HG02678 (cell line): ENCODE data around the gene SH3YL1.
A peak's percentile ranks its signal among the peaks of the same experiment; 100 is the strongest.

Experiments used
- ATAC-seq: cut with Tn5 transposase; IDR thresholded peaks from one replicate; pipeline ENCODE4 v1.9.1; 2021; ENCODE audit warnings: mild to moderate bottlenecking, moderate library complexity; ENCODE audit not compliant: unreplicated experiment

The SH3YL1 gene, protein sequence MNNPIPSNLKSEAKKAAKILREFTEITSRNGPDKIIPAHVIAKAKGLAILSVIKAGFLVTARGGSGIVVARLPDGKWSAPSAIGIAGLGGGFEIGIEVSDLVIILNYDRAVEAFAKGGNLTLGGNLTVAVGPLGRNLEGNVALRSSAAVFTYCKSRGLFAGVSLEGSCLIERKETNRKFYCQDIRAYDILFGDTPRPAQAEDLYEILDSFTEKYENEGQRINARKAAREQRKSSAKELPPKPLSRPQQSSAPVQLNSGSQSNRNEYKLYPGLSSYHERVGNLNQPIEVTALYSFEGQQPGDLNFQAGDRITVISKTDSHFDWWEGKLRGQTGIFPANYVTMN

DNA sequence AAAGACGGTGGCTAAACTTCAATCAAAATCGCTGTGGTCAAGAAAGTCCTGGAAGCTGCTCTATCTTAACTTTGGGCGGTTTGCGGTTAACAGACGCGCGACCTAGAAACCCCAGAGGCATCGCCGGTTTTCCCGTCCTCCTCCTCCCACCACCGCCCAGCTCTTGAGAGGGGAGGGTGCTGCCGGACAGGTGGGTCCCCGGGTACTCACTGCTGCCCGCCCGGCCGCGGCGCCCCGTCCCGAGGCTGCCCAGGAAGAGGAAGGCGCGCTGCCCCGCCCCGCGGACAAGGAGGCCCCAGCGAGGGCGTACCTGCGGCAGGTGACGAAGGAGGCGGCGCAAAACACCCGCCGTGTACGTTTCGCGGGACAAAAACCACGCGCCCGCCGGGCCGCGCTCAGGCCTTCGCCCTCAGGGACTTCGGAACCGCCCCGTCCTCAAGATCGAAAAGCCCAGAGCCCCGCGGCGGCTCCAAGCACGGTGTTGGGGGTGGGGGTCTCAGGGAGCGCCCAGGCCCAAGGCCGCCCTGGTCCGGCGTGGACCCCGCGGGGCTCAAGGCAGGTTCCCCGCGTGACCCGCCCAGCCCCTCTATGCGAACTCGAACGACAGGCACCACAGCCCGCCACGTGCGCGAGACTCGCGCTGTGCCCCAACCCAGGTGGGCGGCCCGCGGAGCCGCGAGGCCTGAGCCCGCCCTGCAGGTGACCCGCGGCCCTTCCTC, at the start of gene SH3YL1:
SH3YL1 (minus strand) TSS at position 259 of the 719 bp plus-strand sequence; CDS start at position 211, 48 bp downstream.
- peak; percentile 25 for ATAC-seq

DNA sequence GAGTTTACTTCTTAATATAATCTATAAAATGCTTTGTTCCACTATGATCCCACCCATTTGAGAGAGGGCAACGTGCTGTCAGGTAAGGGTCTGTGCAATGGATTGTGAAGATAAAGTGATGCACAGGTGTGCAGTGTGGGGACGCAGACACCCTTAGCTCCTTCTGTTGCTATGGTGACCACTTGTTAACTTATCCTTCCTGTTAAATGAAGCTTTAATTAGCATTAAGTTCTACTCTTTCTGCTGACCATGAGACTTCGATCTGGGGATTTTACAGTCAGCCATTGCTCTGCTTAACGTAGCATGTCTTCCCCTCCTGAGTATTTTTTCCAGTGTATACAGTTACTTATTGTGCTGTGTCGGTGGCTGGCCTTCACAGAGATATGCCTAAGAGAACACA, 47.2 kb upstream of the SH3YL1 start:
- ATAC-seq = no peak

DNA sequence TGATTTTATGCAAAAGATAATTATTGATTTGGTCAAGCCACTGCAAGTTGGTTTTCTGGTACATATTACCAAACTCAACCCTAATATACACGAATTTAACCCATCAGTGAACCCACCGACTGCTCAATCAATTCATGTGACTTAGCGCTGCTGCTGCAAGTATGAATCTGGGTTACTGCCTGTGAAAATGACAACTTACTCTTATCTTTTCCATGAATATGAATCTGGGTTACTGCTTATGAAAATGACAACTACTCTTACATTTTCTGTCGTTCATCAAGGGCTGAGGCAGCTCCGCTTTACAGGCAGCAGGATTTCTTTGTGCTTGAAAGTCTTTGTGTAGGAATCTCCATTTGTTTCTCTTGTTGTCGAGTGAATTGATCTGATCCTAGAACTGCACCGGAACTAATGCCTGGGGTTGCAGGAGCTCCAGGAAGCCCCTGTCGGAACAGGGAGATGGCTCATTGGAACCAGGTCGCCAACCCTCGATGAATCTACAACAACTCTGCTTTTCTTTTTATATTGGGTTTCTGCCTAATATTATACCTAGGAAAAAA, 46.2 kb upstream of the SH3YL1 start:
- no peak for ATAC-seq

DNA sequence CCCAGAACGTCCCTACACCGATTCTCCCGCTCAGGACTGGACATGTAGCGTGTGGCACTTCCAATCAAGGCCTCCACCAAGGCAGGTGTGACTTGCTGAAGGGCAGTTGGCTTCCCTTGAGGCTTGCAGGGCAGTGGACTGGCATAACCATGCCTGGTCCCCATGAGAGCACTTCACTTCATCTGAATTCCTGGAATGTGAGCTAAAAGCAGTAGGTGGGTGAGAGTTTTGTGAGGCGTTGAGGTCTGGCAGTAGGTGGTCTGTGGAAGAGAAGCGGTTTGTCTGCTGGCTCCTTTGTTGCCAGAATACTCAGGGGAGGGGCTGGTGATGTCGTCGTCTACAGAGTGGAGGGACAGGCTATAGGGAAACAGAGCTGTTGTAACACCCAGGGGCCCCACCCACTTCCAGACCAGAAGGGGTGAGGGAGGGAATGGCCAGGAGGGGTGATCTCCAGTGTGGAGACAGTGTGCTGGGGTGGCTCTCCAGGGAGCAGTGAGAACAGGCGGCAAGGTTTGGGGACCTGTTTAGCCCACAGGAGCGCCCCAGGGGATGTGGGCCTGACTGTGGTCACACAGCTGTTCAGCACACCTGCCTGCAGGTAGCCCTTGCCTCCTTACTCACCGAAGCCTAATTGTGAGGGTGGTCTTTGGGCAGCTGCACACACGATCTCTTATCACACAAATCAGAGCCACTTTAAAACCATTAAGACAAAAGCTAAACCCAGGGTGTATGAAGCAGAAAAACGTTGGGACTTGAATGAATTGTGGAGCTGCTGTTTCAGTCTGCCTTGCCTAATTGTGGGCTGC, 45.5 kb upstream of the SH3YL1 start:
- ATAC-seq = no peak

DNA sequence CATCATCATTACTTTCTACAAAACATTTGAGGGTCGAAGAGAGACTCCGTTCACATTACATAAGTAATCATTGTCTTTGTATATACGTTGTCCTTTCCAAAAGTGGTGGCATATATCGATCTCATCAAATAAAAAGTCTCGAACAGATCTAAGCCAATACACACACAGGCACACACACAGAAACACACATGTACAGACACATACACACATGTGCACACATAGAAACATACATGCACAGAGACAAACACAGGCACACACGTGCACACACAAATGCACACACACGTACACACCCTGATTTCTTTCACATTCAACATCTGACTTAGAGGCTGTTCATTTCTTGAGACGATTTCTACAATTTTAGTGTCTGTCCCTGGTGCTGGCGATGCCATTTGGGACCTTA, 41.5 kb upstream of the SH3YL1 start:
- no peak for ATAC-seq

DNA sequence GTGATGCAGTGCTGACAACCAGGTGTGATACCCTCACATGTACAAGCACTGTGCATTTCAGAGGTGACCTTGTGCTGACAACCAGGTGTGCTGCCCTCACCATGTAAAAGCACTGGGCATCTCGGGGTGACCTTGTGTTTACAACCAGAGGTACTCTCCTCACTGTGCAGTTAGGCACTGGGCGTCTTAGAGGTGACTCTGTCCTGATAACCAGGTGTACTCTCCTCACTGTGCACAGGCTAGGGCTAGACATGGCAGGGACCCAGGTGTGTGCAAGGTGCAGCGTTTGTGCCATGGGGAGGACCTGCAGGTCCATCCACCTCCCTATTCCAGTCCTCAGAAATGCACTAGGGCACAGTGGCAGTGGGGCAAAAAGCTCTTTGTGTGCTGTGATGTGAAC, 32.5 kb upstream of the SH3YL1 start:
- ATAC-seq = no peak

DNA sequence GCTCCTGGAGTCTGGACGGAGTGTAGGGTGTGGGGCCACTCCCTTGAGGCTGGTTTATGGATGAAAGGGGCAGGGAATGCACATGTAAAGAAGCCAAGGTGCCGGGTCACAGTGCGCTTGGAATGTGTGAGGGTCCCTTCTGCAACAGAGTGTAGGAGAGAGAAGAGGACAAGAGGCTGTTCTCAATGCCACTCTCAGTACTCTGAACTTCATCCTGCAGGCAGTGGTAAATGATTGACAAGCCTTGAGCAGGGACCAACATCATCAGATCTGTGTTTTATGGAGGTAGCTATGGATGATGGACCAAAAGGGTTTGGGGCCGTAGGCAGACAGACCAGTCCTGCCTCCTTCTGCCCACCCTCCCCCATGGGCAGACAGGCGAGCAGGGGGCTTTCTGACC, 31.3 kb upstream of the SH3YL1 start:
- no peak for ATAC-seq

DNA sequence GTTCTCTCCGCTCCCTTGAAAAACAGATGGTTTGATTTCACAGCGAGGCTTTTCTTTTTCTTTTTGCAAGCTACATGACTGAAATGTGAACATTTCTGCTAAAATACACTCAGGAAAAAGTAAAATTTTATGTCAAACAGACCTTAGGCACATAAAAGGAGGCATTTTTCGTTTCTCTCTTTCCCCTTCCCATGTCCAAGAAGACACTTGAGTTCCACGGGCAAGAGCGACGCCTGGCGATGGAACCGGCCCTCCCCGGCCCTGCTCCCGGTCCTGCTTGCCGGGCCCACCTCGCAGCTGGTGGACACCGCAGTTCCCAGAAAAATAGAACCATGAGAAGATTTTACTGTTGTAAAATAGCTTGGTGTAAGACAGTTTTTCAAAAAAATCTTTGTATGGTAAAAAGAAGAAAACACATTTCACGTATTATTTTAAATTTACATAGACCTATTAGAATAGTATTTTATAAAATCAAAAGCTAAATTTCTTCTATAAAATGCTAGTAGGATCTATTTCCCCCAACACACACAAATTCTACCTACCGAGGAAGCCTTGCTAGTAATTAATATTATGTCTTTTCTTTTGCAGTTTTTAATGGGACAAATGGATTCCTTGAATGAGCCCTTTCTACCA, 26.4 kb upstream of the SH3YL1 start:
- ATAC-seq = no peak

DNA sequence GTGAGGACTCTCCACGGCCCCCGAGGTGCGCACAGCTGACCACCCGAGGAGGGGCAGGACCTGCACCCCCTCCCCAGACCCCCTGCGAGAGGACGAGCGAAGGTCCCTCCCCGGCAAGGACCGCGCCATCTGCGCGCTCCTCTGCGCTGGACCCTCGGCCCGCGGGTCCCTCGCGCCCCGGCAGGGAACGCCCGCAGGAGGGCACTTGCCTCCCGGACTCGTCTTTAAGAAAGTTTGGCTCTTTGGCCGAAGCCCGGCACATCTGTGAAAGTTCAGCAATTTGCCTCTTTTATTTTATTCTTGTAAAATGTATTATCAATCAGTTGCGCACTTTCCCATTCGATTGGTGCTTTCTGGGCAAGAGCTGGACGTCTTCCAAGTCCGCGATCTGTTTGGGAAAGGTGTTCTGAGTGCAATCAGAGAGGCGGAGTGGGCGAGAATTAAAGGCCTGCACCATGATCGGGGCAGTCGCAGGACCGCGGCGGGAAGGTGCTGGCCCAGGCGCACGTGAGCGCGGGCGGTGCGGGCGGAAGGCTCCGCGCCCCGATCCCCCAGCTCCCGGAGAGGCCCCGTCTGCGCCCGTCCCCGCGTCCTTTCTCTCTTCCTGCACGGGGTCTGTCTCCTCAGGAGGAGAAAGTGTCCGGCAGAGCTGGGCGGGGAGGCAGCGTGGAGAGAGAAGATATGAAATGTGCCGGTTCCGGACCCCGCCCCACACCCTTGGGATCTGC, 25.7 kb upstream of the SH3YL1 start:
- no peak for ATAC-seq

DNA sequence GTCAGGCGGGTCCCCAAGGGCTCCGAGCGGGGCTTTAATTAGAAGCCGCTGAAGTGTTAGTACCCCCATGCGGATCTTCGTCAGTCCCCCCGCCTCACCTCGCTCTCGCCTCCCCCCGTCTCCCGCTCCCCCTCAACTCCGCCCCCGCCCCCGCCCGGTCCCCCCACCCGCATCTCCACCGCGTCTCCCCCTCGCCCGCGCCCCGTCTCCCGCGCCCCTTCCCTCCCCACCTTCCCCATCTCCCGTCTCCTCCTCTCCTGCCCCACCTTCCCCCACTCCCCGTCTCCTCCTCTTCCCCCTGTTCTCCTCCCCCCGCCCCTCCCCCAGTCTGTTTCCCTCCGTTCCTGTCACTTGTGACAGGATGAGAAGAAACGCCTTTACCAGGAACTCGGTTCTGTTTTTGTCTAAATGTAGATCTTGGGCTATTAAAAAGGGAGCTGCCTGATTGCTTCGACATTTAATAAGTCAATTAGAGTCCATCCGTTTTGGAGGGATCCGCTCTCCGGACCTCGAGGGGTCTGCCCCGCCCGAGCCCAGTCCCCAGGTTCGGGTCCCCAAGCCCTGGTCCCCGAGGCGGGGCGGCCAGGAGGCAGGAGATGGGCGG, 25.0 kb upstream of the SH3YL1 start:
- ATAC-seq = no peak

DNA sequence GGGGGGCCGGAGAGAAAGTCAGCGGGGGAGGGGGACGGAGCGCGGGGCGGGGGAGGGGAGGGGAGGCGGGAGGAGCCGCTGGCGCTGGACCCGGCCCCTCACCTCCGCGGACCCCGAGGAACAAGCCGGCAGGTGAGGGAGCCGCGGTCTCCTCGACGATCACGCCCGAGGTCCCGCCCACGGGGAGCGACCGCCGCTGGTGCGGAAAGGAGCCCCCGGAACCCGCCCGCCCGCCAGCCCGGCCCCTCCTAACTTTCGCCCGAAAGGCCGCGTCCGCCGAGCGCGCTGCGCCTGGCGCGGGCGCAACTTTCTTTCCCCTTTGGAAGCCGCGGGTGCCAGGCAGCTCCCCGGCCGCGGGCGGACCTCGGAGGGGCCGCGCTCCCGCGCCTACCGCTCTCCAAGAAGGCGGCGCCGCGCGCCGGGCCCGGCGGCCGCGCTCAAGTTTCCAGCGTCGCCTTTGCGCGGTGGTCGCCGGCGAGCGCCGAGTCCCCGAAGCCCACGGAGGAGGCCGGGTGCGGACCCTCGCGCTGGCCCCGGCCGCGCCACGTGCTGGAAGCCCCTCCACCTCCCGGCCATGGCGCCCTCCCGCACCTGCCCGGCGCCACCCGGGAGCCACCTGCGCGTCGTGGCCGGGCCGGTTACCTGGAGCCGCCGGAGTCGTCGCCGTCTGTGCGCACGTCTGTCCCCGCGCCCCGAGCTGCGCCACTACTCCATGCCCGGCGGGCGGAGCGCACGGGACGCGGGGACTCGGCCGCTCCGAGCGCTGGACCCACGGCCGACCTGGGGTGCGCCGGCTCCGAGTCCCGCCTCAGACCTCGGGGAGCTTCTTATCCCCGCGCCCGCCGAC, 24.3 kb upstream of the SH3YL1 start, which contains the start of gene ALKAL2:
ALKAL2 (minus strand) TSS at position 181 of the 847 bp plus-strand sequence. CDS start 256 bp downstream, outside the sequence.
- no peak for ATAC-seq

DNA sequence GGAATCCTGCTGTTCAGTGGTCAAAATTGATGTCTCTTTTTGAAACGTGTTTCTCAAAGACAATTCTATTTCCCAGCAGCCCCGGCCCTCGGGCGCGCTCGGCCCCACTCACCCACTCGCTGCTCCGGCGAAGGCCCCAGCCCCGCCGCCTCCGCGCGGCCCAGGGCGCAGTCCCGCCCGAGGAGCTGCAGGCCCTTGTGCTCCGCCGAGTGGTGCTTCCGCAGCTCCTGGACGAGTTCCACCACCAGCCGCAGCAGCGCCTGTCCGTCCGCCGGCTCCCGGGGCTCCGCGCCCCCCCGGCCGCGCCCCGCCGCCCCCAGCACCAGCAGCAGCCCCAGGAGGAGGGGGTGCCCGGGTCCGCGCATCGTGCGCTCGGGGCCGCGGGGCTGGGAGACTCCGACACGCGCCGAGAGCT, 23.6 kb upstream of the SH3YL1 start:
- no peak for ATAC-seq

DNA sequence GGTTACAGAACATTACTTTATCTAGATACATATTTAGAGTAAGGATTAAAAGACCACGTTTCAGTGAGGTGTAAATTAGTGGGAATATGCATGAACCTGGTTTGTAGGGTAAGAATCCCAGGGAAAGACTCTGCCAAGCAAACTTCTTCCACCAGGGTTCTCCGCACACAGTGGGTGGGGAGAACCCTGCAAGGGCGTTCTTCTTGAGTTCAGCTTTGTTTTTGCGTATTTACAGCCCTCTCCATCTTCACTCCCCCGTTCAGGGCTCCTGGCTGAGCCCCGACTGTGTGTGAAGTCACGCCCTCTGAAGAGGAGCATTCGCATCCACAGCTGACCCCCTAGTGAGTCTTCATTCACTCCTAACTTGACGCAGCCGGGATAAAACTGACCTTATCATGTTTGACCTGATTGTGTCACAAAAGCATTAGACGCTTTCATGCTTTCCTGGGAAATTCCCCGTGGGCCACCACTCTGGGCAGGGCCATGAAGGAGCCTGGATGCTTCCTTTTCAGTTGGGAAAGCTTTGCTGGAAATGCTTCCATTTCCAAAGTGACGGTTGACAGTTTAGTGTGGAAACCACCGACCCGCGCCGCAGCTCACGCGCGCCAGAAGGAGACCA, 23.1 kb upstream of the SH3YL1 start:
- ATAC-seq = no peak

DNA sequence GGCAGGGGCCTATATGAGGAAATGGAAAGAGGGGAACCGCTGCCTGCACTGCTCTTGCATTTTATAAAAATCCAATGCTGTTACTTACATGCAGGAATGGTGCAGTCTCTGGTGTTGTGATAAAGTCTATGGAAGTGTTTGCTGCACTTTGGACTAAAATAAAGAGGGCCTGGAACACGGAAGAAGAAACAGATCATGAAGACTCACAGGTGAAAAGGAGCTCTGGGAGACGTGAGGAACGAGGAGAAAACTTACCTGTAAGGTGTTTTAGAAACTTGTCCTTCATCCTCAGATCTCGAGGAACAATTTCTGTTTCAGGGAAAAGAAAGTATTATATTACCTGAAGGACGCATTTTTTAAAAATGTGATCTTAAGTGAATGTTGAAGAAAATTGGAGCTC, 22.2 kb upstream of the SH3YL1 start:
- ATAC-seq = no peak

DNA sequence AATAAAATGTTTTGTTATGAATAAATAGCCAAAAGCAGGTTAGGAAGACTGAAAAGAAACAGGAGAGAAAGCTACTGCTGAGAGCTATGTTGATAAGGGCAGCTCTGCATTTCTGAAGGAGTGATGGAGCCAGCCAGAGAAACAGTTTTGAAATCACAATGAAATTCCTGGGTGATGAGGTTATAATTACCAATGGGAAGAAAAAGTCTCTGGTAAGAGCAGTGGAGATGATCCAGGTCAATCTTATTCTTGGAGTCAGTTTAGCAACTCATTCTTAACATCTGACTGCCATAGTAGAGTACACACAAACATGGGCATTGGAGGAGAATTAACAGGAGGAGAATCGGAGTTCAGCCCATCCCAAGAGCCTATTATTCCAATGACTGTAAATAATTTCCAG, 21.7 kb upstream of the SH3YL1 start:
- ATAC-seq = no peak

DNA sequence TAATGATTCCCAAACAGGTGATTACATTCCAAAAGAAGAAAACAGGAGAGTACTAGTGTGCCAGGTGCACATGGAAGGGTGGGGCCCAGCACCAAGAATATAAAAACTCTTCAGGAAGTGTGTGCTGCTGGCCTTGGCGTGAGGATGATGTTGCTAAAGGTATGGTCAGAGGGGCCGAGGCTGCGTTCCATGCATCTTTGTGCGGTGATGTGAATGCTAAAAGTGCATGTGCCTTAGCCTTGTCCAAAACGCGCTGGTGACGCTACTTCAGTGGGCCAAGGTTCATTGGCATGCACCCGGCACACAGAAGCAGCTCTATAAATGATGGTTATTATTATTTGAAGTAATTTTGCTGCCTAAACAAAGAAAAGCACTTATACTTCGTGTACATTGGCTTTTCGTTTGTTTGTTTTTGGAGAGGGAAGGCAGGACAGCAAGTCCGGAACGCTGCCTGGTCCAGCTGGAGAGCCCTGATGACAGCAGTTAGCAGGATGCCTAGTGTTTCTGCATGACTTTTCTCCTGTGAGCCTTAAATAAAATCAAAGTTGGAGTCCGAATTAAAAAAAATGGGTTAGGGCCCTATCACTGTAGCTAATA, 21.2 kb upstream of the SH3YL1 start:
- ATAC-seq = no peak

DNA sequence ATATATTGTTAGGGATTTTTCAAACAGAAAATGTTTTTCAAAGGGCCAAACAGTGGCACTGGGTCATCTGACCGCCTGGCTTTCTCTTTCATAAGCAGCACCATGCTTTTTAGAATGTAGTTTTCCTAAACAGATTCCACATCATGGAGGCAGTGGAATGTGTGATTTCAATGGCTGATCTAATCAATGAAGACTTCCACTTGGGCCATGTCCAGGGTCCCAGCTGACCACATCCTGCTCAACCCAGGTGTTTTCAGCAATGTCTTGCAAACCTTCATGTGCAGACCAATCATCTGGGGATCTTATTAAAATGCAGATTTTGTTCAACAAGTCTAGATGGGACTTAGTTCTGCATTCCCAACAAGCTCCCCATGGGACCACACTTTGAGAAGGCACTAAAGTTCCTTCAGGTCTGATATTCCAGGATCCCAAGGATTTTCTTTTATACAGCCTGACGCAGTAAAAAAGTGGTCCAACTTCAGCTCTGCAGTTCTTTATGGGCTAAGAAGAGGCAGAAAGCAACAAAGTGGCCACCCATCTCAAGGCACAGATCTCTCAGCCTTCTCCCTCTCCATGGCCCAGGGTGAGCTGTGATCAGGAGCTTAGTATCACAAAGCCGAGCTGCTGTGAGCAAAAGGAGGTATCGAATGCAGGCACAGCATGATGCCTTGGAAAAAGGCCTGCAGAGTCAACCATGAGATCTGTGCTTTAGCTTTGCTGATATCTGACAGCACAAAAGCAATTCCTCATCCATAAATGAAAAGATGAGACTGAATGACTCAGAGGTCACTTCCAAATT, 20.4 kb upstream of the SH3YL1 start:
- ATAC-seq = no peak
